GM12892 (cell line): ENCODE data around the gene DAP3.
"Not testable (repeated sequence)": the region's sequence is repeated elsewhere in the genome, so short reads cannot be mapped to it uniquely, and the experiment has no call there.

ENCODE experiments used
- DNase-seq: peaks from one replicate; pipeline ENCODE4 v3.0.0; 2011; ENCODE audit not compliant: insufficient read length
- FAIRE-seq: peaks from 2 replicates; lab custom pipeline; 2011; peaks lifted over from hg19 to GRCh38; lab: Jason Lieb, UNC
- POLR2A ChIP-seq: IDR thresholded peaks from 2 replicates; pipeline ENCODE4 v1.6.1; 2011; ENCODE audit warnings: low read depth, low read length, control low read depth
- POLR2AphosphoS5 ChIP-seq: IDR thresholded peaks from 2 replicates; pipeline ENCODE4 v1.6.1; 2011; ENCODE audit warnings: low read depth, low read length, control low read depth
- TAF1 ChIP-seq: IDR thresholded peaks from 2 replicates; pipeline ENCODE4 v1.6.1; 2011; ENCODE audit warnings: low read depth, mild to moderate bottlenecking, control low read depth, low read length, borderline replicate concordance

Gene DAP3

GRCh38 chr1:155691992-155692528 lies 3.2 kb downstream of the DAP3 start:
- no peak for TF ChIP-seq TAF1
- TF ChIP-seq POLR2A = no peak
- TF ChIP-seq POLR2AphosphoS5 = no peak
- FAIRE-seq (no peak), DNase-seq (no peak)

GRCh38 chr1:155694167-155694566 lies 5.3 kb downstream of the DAP3 start:
- TF ChIP-seq TAF1 (no peak), POLR2AphosphoS5 (no peak), POLR2A (no peak)
- DNase-seq = no peak
- FAIRE-seq = no peak

GRCh38 chr1:155695072-155695471 lies 6.2 kb downstream of the DAP3 start:
- TF ChIP-seq POLR2A (no peak), POLR2AphosphoS5 (no peak), TAF1 (no peak)
- FAIRE-seq (no peak), DNase-seq (no peak)

GRCh38 chr1:155695608-155696007 lies 6.7 kb downstream of the DAP3 start:
- TF ChIP-seq POLR2A (no peak), TAF1 (no peak), POLR2AphosphoS5 (no peak)
- DNase-seq (no peak), FAIRE-seq (no peak)

- TF ChIP-seq POLR2AphosphoS5 = no peak
- no peak for TF ChIP-seq POLR2A
- no peak for TF ChIP-seq TAF1
- no peak for FAIRE-seq
- no peak for DNase-seq
Observed at GRCh38 chr1:155696524-155696923, 7.6 kb downstream of the DAP3 start.

GRCh38 chr1:155697046-155697445 lies 8.2 kb downstream of the DAP3 start:
- FAIRE-seq (no peak), DNase-seq (no peak)
- TF ChIP-seq POLR2AphosphoS5 (no peak), TAF1 (no peak), POLR2A (no peak)

GRCh38 chr1:155697616-155698015 lies 8.7 kb downstream of the DAP3 start:
- not testable (repeated sequence) for DNase-seq, FAIRE-seq

GRCh38 chr1:155698382-155699038 lies 9.6 kb downstream of the DAP3 start:
- TF ChIP-seq POLR2AphosphoS5 (no peak), POLR2A (no peak), TAF1 (no peak)
- FAIRE-seq (no peak), DNase-seq (no peak)

GRCh38 chr1:155699062-155699461 lies 10.2 kb downstream of the DAP3 start:
- not testable (repeated sequence) for FAIRE-seq, DNase-seq

GRCh38 chr1:155701675-155702074 lies 12.8 kb downstream of the DAP3 start:
- not testable (repeated sequence) for DNase-seq, FAIRE-seq

- FAIRE-seq = no peak
- DNase-seq = no peak
- no peak for TF ChIP-seq POLR2AphosphoS5
- TF ChIP-seq TAF1 = no peak
- no peak for TF ChIP-seq POLR2A
Observed at GRCh38 chr1:155703216-155703615, 14.3 kb downstream of the DAP3 start.

GRCh38 chr1:155704414-155704813 lies 15.5 kb downstream of the DAP3 start:
- not testable (repeated sequence) for FAIRE-seq

GRCh38 chr1:155706139-155706538 lies 17.2 kb downstream of the DAP3 start:
- FAIRE-seq = no peak
- DNase-seq = no peak
- no peak for TF ChIP-seq POLR2AphosphoS5
- TF ChIP-seq POLR2A = no peak
- TF ChIP-seq TAF1 = no peak

More at GRCh38 chr1:155704414-155704813, 15.5 kb downstream of the DAP3 start:
- DNase-seq = not testable (repeated sequence)
